Mesendoderm (in vitro differentiated cells): ENCODE results near the gene SCCPDH.

Source experiments
- DNase-seq: peaks from one replicate; pipeline ENCODE4 v3.0.0; 2013
- H2AK5ac ChIP-seq: 2 replicates; pipeline ENCODE4 v1.6.1; 2013; ENCODE audit warnings: low read length, inconsistent platforms
- H2BK120ac ChIP-seq: 2 replicates; pipeline ENCODE4 v1.6.1; 2013; ENCODE audit warnings: low read depth, mild to moderate bottlenecking, low read length, moderate library complexity, mixed read lengths
- H2BK15ac ChIP-seq: replicated peaks from 2 replicates; pipeline ENCODE4 v1.6.1; 2013; ENCODE audit warnings: low read depth, mild to moderate bottlenecking, moderate library complexity
- H2BK5ac ChIP-seq: 2 replicates; pipeline ENCODE4 v1.6.1; 2013; ENCODE audit warnings: low read length, inconsistent platforms
- H3K18ac ChIP-seq: 2 replicates; pipeline ENCODE4 v1.6.1; 2013; ENCODE audit warnings: mild to moderate bottlenecking, low read length, mixed read lengths
- H3K23ac ChIP-seq: one replicate; pipeline ENCODE4 v1.6.1; 2013; ENCODE audit warnings: low read length
- H3K27ac ChIP-seq: 2 replicates; pipeline ENCODE4 v1.5.1; 2013; ENCODE audit warnings: low read depth, mild to moderate bottlenecking, inconsistent platforms, low read length, moderate library complexity
- H3K27me3 ChIP-seq: 2 replicates; pipeline ENCODE4 v1.6.1; 2013; ENCODE audit warnings: low read length, control low read depth, mild to moderate bottlenecking, inconsistent platforms; ENCODE audit not compliant: insufficient read depth, poor library complexity
- H3K36me3 ChIP-seq: 2 replicates; pipeline ENCODE4 v1.6.1; 2013; ENCODE audit warnings: low read length, inconsistent platforms; ENCODE audit not compliant: control insufficient read depth, insufficient read depth
- H3K4ac ChIP-seq: one replicate; pipeline ENCODE4 v1.6.1; 2013; ENCODE audit warnings: low read depth, mild to moderate bottlenecking, low read length, moderate library complexity
- H3K4me1 ChIP-seq: 2 replicates; pipeline ENCODE4 v1.6.1; 2013; ENCODE audit warnings: low read depth, low read length, inconsistent platforms; ENCODE audit not compliant: control insufficient read depth
- H3K4me2 ChIP-seq: 2 replicates; pipeline ENCODE4 v1.6.1; 2013; ENCODE audit warnings: low read length
- H3K4me3 ChIP-seq: 2 replicates; pipeline ENCODE4 v1.5.1; 2013; ENCODE audit warnings: mild to moderate bottlenecking, low read length
- H3K56ac ChIP-seq: one replicate; pipeline ENCODE4 v1.6.1; 2013; ENCODE audit warnings: low read length
- H3K79me1 ChIP-seq: 2 replicates; pipeline ENCODE4 v1.6.1; 2013; ENCODE audit warnings: low read length, inconsistent platforms
- H3K79me2 ChIP-seq: 2 replicates; pipeline ENCODE4 v1.6.1; 2013; ENCODE audit warnings: mild to moderate bottlenecking, low read length; ENCODE audit not compliant: control insufficient read depth, insufficient read depth
- H3K9ac ChIP-seq: 2 replicates; pipeline ENCODE4 v1.6.1; 2013; ENCODE audit warnings: low read length, inconsistent platforms
- H4K5ac ChIP-seq: one replicate; pipeline ENCODE4 v1.6.1; 2013; ENCODE audit warnings: low read length
- H4K8ac ChIP-seq: one replicate; pipeline ENCODE4 v1.6.1; 2013; ENCODE audit warnings: low read depth, mild to moderate bottlenecking, control low read depth, low read length, moderate library complexity
- WGBS: extraction: QIAGEN DNeasy Blood & Tissue Kit; methylation state at CpG from one replicate; pipeline ENCODE4 v1.1.7; 2013; ENCODE audit warnings: low lambda C conversion rate, missing lambda C conversion rate; ENCODE audit not compliant: insufficient coverage; ENCODE audit errors: extremely low coverage; 5-methylcytosine and 5-hydroxymethylcytosine counted together

Gene SCCPDH

DNA sequence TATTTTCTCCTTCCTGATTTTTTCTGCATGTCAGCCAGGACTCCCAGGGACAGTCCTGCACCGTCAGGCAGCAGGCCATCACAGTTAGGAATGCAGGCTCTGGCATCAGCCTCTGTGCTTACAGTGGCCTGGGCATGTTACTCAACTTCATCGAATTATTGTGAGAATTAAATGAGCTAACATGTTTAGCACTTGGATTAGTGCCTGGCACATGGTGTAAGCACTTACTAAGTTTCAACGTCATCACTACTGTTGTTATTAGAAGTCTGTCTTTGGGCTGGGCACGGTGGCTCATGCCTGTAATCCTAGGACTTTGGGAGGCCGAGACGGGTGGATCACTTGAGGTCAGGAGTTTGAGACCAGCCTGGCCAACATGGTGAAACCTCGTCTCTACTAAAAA is 45.1 kb downstream of the SCCPDH start:
- no peak for DNase-seq
- Histone ChIP-seq H3K4me2 (no peak overlapping the region), H4K5ac (no peak overlapping the region), H3K18ac (no peak overlapping the region), H3K79me1 (no peaks in the 10 kb centered on the region), H3K4me3 (no peak overlapping the region), H3K56ac (no peak overlapping the region), H3K27ac (no peak overlapping the region), H3K23ac (no peak overlapping the region), H3K4me1 (peaks cover 4% of the 10 kb centered on the region), H3K4ac (no peak overlapping the region), H3K36me3 (no peaks in the 10 kb centered on the region), H4K8ac (no peak overlapping the region), H2BK15ac (no peak overlapping the region), H3K9ac (no peak overlapping the region), H2BK5ac (no peak overlapping the region), H2AK5ac (no peak overlapping the region), H3K27me3 (no peaks in the 10 kb centered on the region), H3K79me2 (no peaks in the 10 kb centered on the region), H2BK120ac (no peak overlapping the region)
- WGBS = no CpG with 5 or more reads among the region's 7 CpGs

- H2BK5ac ChIP-seq = no peak overlapping the region
Observed at GRCh38 chr1:246771366-246771765, 47.2 kb downstream of the SCCPDH start.

DNA sequence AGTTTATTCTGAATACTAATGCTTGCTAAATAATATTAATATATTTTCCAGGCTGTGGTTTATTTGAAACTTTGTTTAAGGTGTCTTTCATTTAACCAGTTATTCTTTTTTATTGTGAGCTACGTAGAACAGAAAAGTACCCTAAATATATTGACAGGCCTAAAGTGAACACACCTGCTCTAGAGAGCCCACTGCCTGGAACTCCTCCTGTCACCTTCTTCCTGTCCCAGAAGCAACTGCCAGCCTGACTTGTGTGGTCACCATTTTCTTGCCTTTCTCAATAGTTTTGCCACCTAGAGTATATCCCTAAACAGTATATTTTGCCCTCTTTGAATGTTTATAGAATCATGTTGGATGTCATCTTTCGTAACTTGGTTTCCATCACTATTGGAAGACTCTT is 48.5 kb downstream of the SCCPDH start:
- Histone ChIP-seq H3K36me3 (no peaks in the 10 kb centered on the region), H3K9ac (no peak overlapping the region), H3K4me2 (no peak overlapping the region), H4K5ac (no peak overlapping the region), H2AK5ac (no peak overlapping the region), H3K79me2 (no peaks in the 10 kb centered on the region), H3K4ac (no peak overlapping the region), H4K8ac (no peak overlapping the region), H2BK15ac (no peak overlapping the region), H2BK5ac (no peak overlapping the region), H3K23ac (no peak overlapping the region), H2BK120ac (no peak overlapping the region), H3K4me1 (peaks cover 4% of the 10 kb centered on the region), H3K79me1 (no peaks in the 10 kb centered on the region), H3K27ac (no peak overlapping the region), H3K18ac (no peak overlapping the region), H3K56ac (no peak overlapping the region), H3K4me3 (no peak overlapping the region), H3K27me3 (no peaks in the 10 kb centered on the region)
- DNase-seq = no peak
- no CpG with 5 or more reads among the region's 2 CpGs for WGBS

More at GRCh38 chr1:246771366-246771765, 47.2 kb downstream of the SCCPDH start:
- no peak overlapping the region for H3K4me2 ChIP-seq
- H3K36me3 ChIP-seq = no peaks in the 10 kb centered on the region
- no peak overlapping the region for H3K4ac ChIP-seq
- H3K79me2 ChIP-seq = no peaks in the 10 kb centered on the region
- no peaks in the 10 kb centered on the region for H3K27me3 ChIP-seq
- no peak overlapping the region for H3K23ac ChIP-seq
- H2AK5ac ChIP-seq = no peak overlapping the region
- no peak for DNase-seq
- H3K56ac ChIP-seq = no peak overlapping the region
- no peak overlapping the region for H3K9ac ChIP-seq
- no peak overlapping the region for H2BK120ac ChIP-seq
- no peak overlapping the region for H3K27ac ChIP-seq
- H3K18ac ChIP-seq = no peak overlapping the region
- H3K4me1 ChIP-seq = peaks cover 4% of the 10 kb centered on the region
- no peaks in the 10 kb centered on the region for H3K79me1 ChIP-seq
- no peak overlapping the region for H2BK15ac ChIP-seq
- no peak overlapping the region for H4K5ac ChIP-seq
- no CpG with 5 or more reads among the region's 6 CpGs for WGBS
- H3K4me3 ChIP-seq = no peak overlapping the region
- no peak overlapping the region for H4K8ac ChIP-seq

GRCh38 chr1:246773213-246773641 is 49.0 kb downstream of the SCCPDH start:
- Histone ChIP-seq H2AK5ac (no peak overlapping the region), H3K36me3 (no peaks in the 10 kb centered on the region)

DNA sequence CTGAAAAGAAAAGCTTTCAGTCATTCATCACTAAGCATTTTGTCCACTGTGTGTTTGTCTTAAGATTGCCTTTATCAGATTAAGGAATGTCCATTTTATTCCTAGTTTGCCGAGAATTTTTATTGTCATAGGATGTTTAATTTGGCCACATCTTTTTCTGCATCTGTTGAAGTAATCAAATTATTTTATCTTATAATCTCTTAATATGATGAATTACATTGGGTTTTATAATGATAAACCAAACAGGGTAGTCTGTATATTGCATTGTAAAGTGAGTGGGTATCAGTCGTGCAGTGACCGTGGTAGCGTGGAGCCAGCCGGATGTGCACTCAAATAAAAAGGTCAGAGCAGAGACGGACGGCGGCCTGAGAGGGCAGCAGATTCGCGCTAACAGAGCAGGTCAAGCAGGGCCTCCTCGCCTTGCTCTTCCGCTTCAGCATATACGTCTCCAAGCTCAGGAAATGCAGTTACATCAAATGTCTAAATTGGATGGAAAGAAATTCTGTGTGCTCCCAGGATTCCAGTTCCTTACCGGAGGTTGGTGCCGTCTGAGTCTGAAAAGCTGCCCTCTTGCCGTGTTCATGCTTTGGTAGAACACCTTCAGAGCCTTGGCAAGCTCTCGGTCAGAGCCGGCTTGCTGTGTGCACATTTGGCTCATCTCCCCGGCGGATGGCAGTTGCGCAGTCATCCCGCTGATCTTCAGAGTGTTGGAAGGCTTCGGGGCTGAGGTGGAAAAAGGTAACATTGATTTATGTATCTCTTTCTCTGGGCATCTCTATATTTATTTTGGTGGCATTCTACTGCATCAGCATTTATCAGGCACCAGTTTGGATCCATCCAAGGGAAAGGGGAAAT is 51.5 kb downstream of the SCCPDH start:
- H3K4me1 ChIP-seq = no peaks in the 10 kb centered on the region

More at GRCh38 chr1:246773213-246773641, 49.0 kb downstream of the SCCPDH start:
- Histone ChIP-seq H3K9ac (no peak overlapping the region), H2BK15ac (no peak overlapping the region), H3K56ac (no peak overlapping the region), H3K4me2 (no peak overlapping the region), H3K27ac (no peak overlapping the region), H3K23ac (no peak overlapping the region), H3K27me3 (no peaks in the 10 kb centered on the region), H3K18ac (no peak overlapping the region), H2BK120ac (no peak overlapping the region), H4K5ac (no peak overlapping the region), H3K4me1 (peaks cover 4% of the 10 kb centered on the region), H3K4me3 (no peak overlapping the region), H4K8ac (no peak overlapping the region), H2BK5ac (no peak overlapping the region), H3K79me1 (no peaks in the 10 kb centered on the region), H3K4ac (no peak overlapping the region), H3K79me2 (no peaks in the 10 kb centered on the region)
- no peak for DNase-seq
- WGBS = no CpG with 5 or more reads among the region's 4 CpGs

More for the DNA sequence above, 51.5 kb downstream of the SCCPDH start:
- Histone ChIP-seq H2BK120ac (no peak overlapping the region), H2AK5ac (no peak overlapping the region), H4K5ac (no peak overlapping the region), H3K79me1 (no peaks in the 10 kb centered on the region), H4K8ac (no peak overlapping the region), H3K18ac (no peak overlapping the region), H3K4ac (no peak overlapping the region), H2BK15ac (no peak overlapping the region), H3K56ac (no peak overlapping the region), H3K9ac (no peak overlapping the region), H3K27ac (no peak overlapping the region), H2BK5ac (no peak overlapping the region), H3K4me3 (no peak overlapping the region), H3K79me2 (no peaks in the 10 kb centered on the region), H3K27me3 (no peaks in the 10 kb centered on the region), H3K4me2 (no peak overlapping the region), H3K23ac (no peak overlapping the region), H3K36me3 (no peaks in the 10 kb centered on the region)
- no peak for DNase-seq
- no CpG with 5 or more reads among the region's 23 CpGs for WGBS
